ENCODE data around the gene NKX2-8.

DNA sequence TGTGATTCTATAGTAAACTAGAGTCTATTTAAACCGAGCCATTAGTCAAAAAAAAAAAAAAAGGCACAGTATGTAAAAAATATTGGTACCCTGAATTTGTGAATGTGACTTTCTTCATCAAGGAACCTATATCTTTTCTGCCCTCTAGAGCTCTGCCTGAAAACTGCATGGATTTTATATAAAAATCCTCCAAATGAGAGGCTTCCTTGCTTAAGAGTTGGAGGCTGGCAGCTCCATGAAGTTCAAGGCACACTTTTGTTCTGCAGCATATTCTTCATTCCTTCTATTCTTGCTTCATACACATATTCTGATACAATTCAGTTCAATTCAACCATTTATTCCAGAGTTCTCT is 23.1 kb upstream of the NKX2-8 start:
- TF ChIP-seq, protein P1, sequence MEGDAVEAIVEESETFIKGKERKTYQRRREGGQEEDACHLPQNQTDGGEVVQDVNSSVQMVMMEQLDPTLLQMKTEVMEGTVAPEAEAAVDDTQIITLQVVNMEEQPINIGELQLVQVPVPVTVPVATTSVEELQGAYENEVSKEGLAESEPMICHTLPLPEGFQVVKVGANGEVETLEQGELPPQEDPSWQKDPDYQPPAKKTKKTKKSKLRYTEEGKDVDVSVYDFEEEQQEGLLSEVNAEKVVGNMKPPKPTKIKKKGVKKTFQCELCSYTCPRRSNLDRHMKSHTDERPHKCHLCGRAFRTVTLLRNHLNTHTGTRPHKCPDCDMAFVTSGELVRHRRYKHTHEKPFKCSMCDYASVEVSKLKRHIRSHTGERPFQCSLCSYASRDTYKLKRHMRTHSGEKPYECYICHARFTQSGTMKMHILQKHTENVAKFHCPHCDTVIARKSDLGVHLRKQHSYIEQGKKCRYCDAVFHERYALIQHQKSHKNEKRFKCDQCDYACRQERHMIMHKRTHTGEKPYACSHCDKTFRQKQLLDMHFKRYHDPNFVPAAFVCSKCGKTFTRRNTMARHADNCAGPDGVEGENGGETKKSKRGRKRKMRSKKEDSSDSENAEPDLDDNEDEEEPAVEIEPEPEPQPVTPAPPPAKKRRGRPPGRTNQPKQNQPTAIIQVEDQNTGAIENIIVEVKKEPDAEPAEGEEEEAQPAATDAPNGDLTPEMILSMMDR (conservative IDR thresholded peaks at IDR 0.05 in 1 of 2, IDR thresholded peaks at IDR 0.05 in 1 of 2; ENCODE audit: extremely low read depth in 1 of 2, insufficient read depth in 1 of 2, low read depth in 1 of 2, low read length in 2 of 2), result peak; percentile 21 to 26
- TF ChIP-seq EZH2 (IDR thresholded peaks at IDR 0.05; ENCODE audit: borderline replicate concordance, low read length), result no peak

All from mammary epithelial cell (primary cell).